H1 (cell line): ENCODE measurements around the gene NPNT. TPM values are rescaled to one million over a fixed set of nuclear protein-coding genes. Genes with fewer than 3 reads are reported as not detected.

Experiments
- CBX5 ChIP-seq: fragments of 300-800, 300-1000 bp; sonication (generic); IDR thresholded peaks from 2 replicates; pipeline ENCODE4 v1.7.1; 2016; ENCODE audit warnings: antibody characterized with exemption, low read length, low read depth
- CREB1 ChIP-seq: IDR thresholded peaks from 2 replicates; pipeline ENCODE4 v1.6.1; 2012; ENCODE audit warnings: inconsistent platforms
- FOSL1 ChIP-seq: IDR thresholded peaks from 2 replicates; pipeline ENCODE4 v1.6.1; 2011; ENCODE audit warnings: mild to moderate bottlenecking, low read depth, low read length, moderate library complexity; ENCODE audit not compliant: insufficient read depth
- GTF2F1 ChIP-seq: IDR thresholded peaks from 2 replicates; pipeline ENCODE4 v1.6.1; 2012; ENCODE audit warnings: low read depth, low read length, improper control_type of control experiment, borderline replicate concordance
- HDAC2 ChIP-seq, 2 experiments: fragments of 300-600 bp in 1 of 2; sonication (generic) in 1 of 2; IDR thresholded peaks; 2 replicates each; pipeline ENCODE4 v1.6.1; 2011 to 2012; ENCODE audit warnings: low read depth in 2 of 2, low read length in 2 of 2, mild to moderate bottlenecking in 2 of 2, moderate library complexity in 2 of 2, borderline replicate concordance in 1 of 2, inconsistent platforms in 1 of 2
- POLR2AphosphoS5 ChIP-seq: IDR thresholded peaks from 2 replicates; pipeline ENCODE4 v1.6.1; 2011; ENCODE audit warnings: low read depth, low read length
- SIRT6 ChIP-seq: IDR thresholded peaks from one replicate; pipeline ENCODE4 v1.7.1; 2012; ENCODE audit warnings: low read length, inconsistent platforms
- TAF1 ChIP-seq: IDR thresholded peaks from 2 replicates; pipeline ENCODE4 v1.6.1; 2011; ENCODE audit warnings: mild to moderate bottlenecking, low read depth, low read length
- TCF12 ChIP-seq: IDR thresholded peaks from 2 replicates; pipeline ENCODE4 v1.6.1; 2011; ENCODE audit warnings: low read depth, mild to moderate bottlenecking, low read length
- polyA plus RNA-seq, 7 experiments: library from polyadenylated mRNA; depleted of rRNA in 3 of 7; stranded (reverse) in 5 of 7; unstranded in 2 of 7; fragments of >200 nt in 5 of 7; fragments of 200-250 nt in 2 of 7; gene quantifications; 1 replicate in 5 of 7; 2 replicates in 1 of 7; 4 replicates in 1 of 7; pipeline versions ENCODE4 v1.2.1 to v1.2.3, GENCODE V29; 2011 to 2013; ENCODE audit warnings: missing spikeins in 2 of 7, mixed read lengths in 2 of 7
- total RNA-seq: library from RNA; stranded (reverse); fragmentation: NEBNext Ultra II Directional; extraction: Animal tissue kit (Norgen Biotek cat#: 25700); gene quantifications from 2 replicates; pipeline ENCODE4 v1.2.1, GENCODE V29; 2021
- TF ChIP-seq, protein P1 (sequence below): fragments of 300-600 bp; sonication (generic); IDR thresholded peaks from 2 replicates; pipeline ENCODE4 v1.7.1; 2012; ENCODE audit warnings: low read length, moderate library complexity, mild to moderate bottlenecking, inconsistent platforms; ENCODE audit not compliant: insufficient replicate concordance
- TF ChIP-seq, protein P2 (sequence below): IDR thresholded peaks from 2 replicates; pipeline ENCODE4 v1.6.1; 2012; ENCODE audit warnings: low read length, inconsistent platforms

NPNT gene
- total and polyA plus RNA-seq, 2 of the 8 experiments (the other 6 are each of a cell fraction or from before 2014, with no cell fraction given), result 0.24 to 0.97 TPM

DNA sequence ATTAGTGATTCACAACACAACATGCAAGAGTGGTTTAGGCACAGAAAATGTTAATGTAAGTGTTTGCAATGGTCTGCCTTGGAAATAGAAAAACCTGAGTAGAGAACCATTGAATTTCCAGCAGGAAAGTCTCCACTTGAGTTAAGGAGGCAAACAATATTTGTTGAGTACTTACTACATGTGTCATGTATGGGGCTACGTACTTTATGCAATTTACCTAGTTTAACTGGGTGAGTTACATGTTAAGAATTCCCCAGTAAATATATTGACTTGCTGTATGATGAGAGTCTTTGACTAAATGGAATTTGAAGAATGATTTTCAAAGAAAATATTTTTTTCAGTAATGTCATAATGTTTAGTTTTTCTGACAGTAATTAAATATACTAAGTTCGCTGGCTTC, 7.8 kb upstream of the NPNT start (continued):
- TF ChIP-seq, protein P1, sequence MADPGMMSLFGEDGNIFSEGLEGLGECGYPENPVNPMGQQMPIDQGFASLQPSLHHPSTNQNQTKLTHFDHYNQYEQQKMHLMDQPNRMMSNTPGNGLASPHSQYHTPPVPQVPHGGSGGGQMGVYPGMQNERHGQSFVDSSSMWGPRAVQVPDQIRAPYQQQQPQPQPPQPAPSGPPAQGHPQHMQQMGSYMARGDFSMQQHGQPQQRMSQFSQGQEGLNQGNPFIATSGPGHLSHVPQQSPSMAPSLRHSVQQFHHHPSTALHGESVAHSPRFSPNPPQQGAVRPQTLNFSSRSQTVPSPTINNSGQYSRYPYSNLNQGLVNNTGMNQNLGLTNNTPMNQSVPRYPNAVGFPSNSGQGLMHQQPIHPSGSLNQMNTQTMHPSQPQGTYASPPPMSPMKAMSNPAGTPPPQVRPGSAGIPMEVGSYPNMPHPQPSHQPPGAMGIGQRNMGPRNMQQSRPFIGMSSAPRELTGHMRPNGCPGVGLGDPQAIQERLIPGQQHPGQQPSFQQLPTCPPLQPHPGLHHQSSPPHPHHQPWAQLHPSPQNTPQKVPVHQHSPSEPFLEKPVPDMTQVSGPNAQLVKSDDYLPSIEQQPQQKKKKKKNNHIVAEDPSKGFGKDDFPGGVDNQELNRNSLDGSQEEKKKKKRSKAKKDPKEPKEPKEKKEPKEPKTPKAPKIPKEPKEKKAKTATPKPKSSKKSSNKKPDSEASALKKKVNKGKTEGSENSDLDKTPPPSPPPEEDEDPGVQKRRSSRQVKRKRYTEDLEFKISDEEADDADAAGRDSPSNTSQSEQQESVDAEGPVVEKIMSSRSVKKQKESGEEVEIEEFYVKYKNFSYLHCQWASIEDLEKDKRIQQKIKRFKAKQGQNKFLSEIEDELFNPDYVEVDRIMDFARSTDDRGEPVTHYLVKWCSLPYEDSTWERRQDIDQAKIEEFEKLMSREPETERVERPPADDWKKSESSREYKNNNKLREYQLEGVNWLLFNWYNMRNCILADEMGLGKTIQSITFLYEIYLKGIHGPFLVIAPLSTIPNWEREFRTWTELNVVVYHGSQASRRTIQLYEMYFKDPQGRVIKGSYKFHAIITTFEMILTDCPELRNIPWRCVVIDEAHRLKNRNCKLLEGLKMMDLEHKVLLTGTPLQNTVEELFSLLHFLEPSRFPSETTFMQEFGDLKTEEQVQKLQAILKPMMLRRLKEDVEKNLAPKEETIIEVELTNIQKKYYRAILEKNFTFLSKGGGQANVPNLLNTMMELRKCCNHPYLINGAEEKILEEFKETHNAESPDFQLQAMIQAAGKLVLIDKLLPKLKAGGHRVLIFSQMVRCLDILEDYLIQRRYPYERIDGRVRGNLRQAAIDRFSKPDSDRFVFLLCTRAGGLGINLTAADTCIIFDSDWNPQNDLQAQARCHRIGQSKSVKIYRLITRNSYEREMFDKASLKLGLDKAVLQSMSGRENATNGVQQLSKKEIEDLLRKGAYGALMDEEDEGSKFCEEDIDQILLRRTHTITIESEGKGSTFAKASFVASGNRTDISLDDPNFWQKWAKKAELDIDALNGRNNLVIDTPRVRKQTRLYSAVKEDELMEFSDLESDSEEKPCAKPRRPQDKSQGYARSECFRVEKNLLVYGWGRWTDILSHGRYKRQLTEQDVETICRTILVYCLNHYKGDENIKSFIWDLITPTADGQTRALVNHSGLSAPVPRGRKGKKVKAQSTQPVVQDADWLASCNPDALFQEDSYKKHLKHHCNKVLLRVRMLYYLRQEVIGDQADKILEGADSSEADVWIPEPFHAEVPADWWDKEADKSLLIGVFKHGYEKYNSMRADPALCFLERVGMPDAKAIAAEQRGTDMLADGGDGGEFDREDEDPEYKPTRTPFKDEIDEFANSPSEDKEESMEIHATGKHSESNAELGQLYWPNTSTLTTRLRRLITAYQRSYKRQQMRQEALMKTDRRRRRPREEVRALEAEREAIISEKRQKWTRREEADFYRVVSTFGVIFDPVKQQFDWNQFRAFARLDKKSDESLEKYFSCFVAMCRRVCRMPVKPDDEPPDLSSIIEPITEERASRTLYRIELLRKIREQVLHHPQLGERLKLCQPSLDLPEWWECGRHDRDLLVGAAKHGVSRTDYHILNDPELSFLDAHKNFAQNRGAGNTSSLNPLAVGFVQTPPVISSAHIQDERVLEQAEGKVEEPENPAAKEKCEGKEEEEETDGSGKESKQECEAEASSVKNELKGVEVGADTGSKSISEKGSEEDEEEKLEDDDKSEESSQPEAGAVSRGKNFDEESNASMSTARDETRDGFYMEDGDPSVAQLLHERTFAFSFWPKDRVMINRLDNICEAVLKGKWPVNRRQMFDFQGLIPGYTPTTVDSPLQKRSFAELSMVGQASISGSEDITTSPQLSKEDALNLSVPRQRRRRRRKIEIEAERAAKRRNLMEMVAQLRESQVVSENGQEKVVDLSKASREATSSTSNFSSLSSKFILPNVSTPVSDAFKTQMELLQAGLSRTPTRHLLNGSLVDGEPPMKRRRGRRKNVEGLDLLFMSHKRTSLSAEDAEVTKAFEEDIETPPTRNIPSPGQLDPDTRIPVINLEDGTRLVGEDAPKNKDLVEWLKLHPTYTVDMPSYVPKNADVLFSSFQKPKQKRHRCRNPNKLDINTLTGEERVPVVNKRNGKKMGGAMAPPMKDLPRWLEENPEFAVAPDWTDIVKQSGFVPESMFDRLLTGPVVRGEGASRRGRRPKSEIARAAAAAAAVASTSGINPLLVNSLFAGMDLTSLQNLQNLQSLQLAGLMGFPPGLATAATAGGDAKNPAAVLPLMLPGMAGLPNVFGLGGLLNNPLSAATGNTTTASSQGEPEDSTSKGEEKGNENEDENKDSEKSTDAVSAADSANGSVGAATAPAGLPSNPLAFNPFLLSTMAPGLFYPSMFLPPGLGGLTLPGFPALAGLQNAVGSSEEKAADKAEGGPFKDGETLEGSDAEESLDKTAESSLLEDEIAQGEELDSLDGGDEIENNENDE, result no peak
- TF ChIP-seq TCF12 (no peak), CBX5 (no peak), POLR2AphosphoS5 (no peak), GTF2F1 (no peak), CREB1 (no peak), SIRT6 (no peak), TAF1 (no peak), FOSL1 (no peak), HDAC2 (IDR thresholded peaks at IDR 0.05; ENCODE audit: borderline replicate concordance in 1 of 2, low read depth in 2 of 2, low read length in 2 of 2) (no peak)
- TF ChIP-seq, protein P2, sequence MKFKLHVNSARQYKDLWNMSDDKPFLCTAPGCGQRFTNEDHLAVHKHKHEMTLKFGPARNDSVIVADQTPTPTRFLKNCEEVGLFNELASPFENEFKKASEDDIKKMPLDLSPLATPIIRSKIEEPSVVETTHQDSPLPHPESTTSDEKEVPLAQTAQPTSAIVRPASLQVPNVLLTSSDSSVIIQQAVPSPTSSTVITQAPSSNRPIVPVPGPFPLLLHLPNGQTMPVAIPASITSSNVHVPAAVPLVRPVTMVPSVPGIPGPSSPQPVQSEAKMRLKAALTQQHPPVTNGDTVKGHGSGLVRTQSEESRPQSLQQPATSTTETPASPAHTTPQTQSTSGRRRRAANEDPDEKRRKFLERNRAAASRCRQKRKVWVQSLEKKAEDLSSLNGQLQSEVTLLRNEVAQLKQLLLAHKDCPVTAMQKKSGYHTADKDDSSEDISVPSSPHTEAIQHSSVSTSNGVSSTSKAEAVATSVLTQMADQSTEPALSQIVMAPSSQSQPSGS, result no peak
